NCI-H1092 (cell line): Measurements from ENCODE around the gene NOP10.
"Not testable (repeated sequence)": the region's sequence is repeated elsewhere in the genome, so short reads cannot be mapped to it uniquely, and the experiment has no call there.

Source experiments
- DNase-seq: peaks from one replicate; lab custom pipeline; 2025; lab: John Stamatoyannopoulos, UW

Gene NOP10

GRCh38 chr15:34342737-34343575, at the start of gene NOP10, which contains the start of gene NUTM1:
TSS of gene NOP10 (minus strand) at chr15:34343136. CDS start at chr15:34343073, 63 bp downstream.
TSS of gene NUTM1 (plus strand) at chr15:34343315. CDS start at chr15:34343697, 382 bp downstream.
- DNase-seq = peak; percentile 73

- DNase-seq = not testable (repeated sequence)
Observed at GRCh38 chr15:34389594-34390086, 46.7 kb upstream of the NOP10 start.

GRCh38 chr15:34381829-34382521, 39.0 kb upstream of the NOP10 start:
- DNase-seq = not testable (repeated sequence)

- not testable (repeated sequence) for DNase-seq
Observed at GRCh38 chr15:34380491-34380890, 37.6 kb upstream of the NOP10 start.

- DNase-seq = no peak
Observed at GRCh38 chr15:34376856-34377255, 33.9 kb upstream of the NOP10 start.

GRCh38 chr15:34375541-34375940, 32.6 kb upstream of the NOP10 start:
- DNase-seq = not testable (repeated sequence)

GRCh38 chr15:34374816-34375215, 31.9 kb upstream of the NOP10 start:
- no peak for DNase-seq

- no peak for DNase-seq
Observed at GRCh38 chr15:34373951-34374350, 31.0 kb upstream of the NOP10 start.

GRCh38 chr15:34370643-34371042, 27.7 kb upstream of the NOP10 start:
- no peak for DNase-seq

GRCh38 chr15:34370129-34370528, 27.2 kb upstream of the NOP10 start:
- DNase-seq = no peak

- DNase-seq = peak; percentile 76
Observed at GRCh38 chr15:34367101-34368081, 24.5 kb upstream of the NOP10 start, which contains the start of gene LPCAT4. TSS of gene LPCAT4 (minus strand) at chr15:34367196. CDS start at chr15:34367100, 96 bp downstream.

GRCh38 chr15:34366271-34367065, 23.5 kb upstream of the NOP10 start:
- DNase-seq = peak; percentile 22

GRCh38 chr15:34365836-34366235, 22.9 kb upstream of the NOP10 start:
- no peak for DNase-seq

- DNase-seq = no peak
Observed at GRCh38 chr15:34365091-34365825, 22.3 kb upstream of the NOP10 start.

GRCh38 chr15:34364041-34364440, 21.1 kb upstream of the NOP10 start:
- no peak for DNase-seq

GRCh38 chr15:34362047-34362773, 19.3 kb upstream of the NOP10 start:
- no peak for DNase-seq

GRCh38 chr15:34361278-34361677, 18.3 kb upstream of the NOP10 start:
- DNase-seq = no peak

GRCh38 chr15:34360298-34360697, 17.4 kb upstream of the NOP10 start:
- no peak for DNase-seq

GRCh38 chr15:34359416-34359815, 16.5 kb upstream of the NOP10 start:
- no peak for DNase-seq
